MCF 10A (cell line): ENCODE results near the gene ACTA1. TPM values are rescaled to one million over a fixed set of nuclear protein-coding genes. Genes with fewer than 3 reads are reported as not detected.
"Not testable (repeated sequence)": the region's sequence is repeated elsewhere in the genome, so short reads cannot be mapped to it uniquely, and the experiment has no call there.

Experiments
- BruUV-seq: library from RNA; stranded (reverse); fragments of 400-500 nt; replicated peaks from 2 replicates; lab custom pipeline; 2021; lab: Mats Ljungman, UMichigan
- CTCF ChIA-PET: fragments of 300-600 bp; sonication (Branson Sonifier 250); formaldehyde crosslinking; extraction: SDS; loops from one replicate; lab custom pipeline; 2021; ENCODE audit warnings: antibody characterized with exemption, inconsistent platforms; lab: Yijun Ruan, JAX
- POLR2A ChIA-PET: fragments of 300-600, 350-650 bp; sonication (Branson Sonifier 250); formaldehyde crosslinking; extraction: SDS; loops from one replicate; lab custom pipeline; 2020; ENCODE audit warnings: antibody characterized with exemption, inconsistent platforms; lab: Yijun Ruan, JAX
- DNase-seq: peaks from one replicate; pipeline ENCODE4 v3.0.0-alpha.2; 2018; ENCODE audit not compliant: unreplicated experiment
- H3K27ac Mint-ChIP-seq: one replicate; pipeline ENCODE4 v1.8.0; 2022; ENCODE audit warnings: mild to moderate bottlenecking, low read depth, mixed read lengths; ENCODE audit not compliant: unreplicated experiment
- H3K27me3 Mint-ChIP-seq: one replicate; pipeline ENCODE4 v1.8.0; 2022; ENCODE audit warnings: mixed read lengths; ENCODE audit not compliant: insufficient read depth, unreplicated experiment
- H3K36me3 Mint-ChIP-seq: one replicate; pipeline ENCODE4 v1.8.0; 2022; ENCODE audit warnings: mild to moderate bottlenecking, moderate library complexity, mixed read lengths; ENCODE audit not compliant: insufficient read depth, unreplicated experiment
- H3K4me1 Mint-ChIP-seq: one replicate; pipeline ENCODE4 v1.8.0; 2022; ENCODE audit warnings: mixed read lengths; ENCODE audit not compliant: insufficient read depth, unreplicated experiment
- H3K4me3 Mint-ChIP-seq: one replicate; pipeline ENCODE4 v1.8.0; 2022; ENCODE audit warnings: mild to moderate bottlenecking, moderate library complexity, mixed read lengths; ENCODE audit not compliant: unreplicated experiment
- H3K9me3 Mint-ChIP-seq: one replicate; pipeline ENCODE4 v1.8.0; 2022; ENCODE audit warnings: mixed read lengths; ENCODE audit not compliant: unreplicated experiment
- CTCF ChIP-seq: fragments of 200-600 bp; IDR thresholded peaks from one replicate; pipeline ENCODE4 v1.8.0; 2022; ENCODE audit warnings: antibody characterized with exemption, mild to moderate bottlenecking; ENCODE audit not compliant: unreplicated experiment
- intact Hi-C: fragments of 100-400 bp; cut with micrococcal nuclease; formaldehyde crosslinking; loops from 2 replicates; pipeline ENCODE4 v1.14.1; 2022
- total RNA-seq: library from RNA; stranded (reverse); gene quantifications from 2 replicates; pipeline ENCODE4 v1.2.3, GENCODE V29; 2022

The ACTA1 gene
- total RNA-seq, 1 experiment from 2014 or later, result not detected

- no peak for DNase-seq
- POLR2A ChIA-PET, result interaction anchor here (0.5 to 1.5 kb wide), 2 partner anchors 9 to 126 kb away, joined by 3 to 5 read pairs; no protein-coding TSS in a partner anchor
- Mint-ChIP-seq H3K36me3 (no peaks in the 10 kb centered on the region), H3K27ac (no peak overlapping the region), H3K9me3 (no peaks in the 10 kb centered on the region), H3K27me3 (peaks cover 12% of the 10 kb centered on the region), H3K4me3 (no peak overlapping the region), H3K4me1 (peaks cover 5% of the 10 kb centered on the region)
- no peak for TF ChIP-seq CTCF
- BruUV-seq, result no TSS peak
- intact Hi-C loops, result no loop called here
- CTCF ChIA-PET, result interaction anchor here (0.6 to 2.3 kb wide), 12 partner anchors 10 to 381 kb away, joined by 3 to 9 read pairs (median 4); no protein-coding TSS in a partner anchor
These were observed 13.7 kb downstream of the ACTA1 start for GRCh38 chr1:229420224-229420623.

- H3K4me1 Mint-ChIP-seq, POLR2A ChIA-PET, H3K9me3 Mint-ChIP-seq, H3K27me3 Mint-ChIP-seq, DNase-seq, H3K4me3 Mint-ChIP-seq, BruUV-seq, H3K36me3 Mint-ChIP-seq, H3K27ac Mint-ChIP-seq: not testable (repeated sequence)
- intact Hi-C loops, result loop anchor here (10.0 kb wide), 1 partner anchor 74 kb away; the partner anchor contains the start of gene CCSAP
- CTCF ChIA-PET, result interaction anchor here (0.7 kb wide), 1 partner anchor 154 kb away, joined by 3 read pairs; no protein-coding TSS in a partner anchor
These were observed 15.3 kb downstream of the ACTA1 start for GRCh38 chr1:229418586-229418985.

GRCh38 chr1:229412810-229413209 lies 21.1 kb downstream of the ACTA1 start:
- BruUV-seq, H3K36me3 Mint-ChIP-seq, H3K4me3 Mint-ChIP-seq, H3K27ac Mint-ChIP-seq, H3K9me3 Mint-ChIP-seq, DNase-seq, POLR2A ChIA-PET, H3K4me1 Mint-ChIP-seq: not testable (repeated sequence)
- CTCF ChIA-PET, result interaction anchor here (1.1 kb wide), 2 partner anchors 11 to 69 kb away, joined by 3 to 4 read pairs; no protein-coding TSS in a partner anchor
- peaks cover 24% of the 10 kb centered on the region for H3K27me3 Mint-ChIP-seq
- intact Hi-C loops, result loop anchor here (10.0 kb wide), 1 partner anchor 68 kb away; the partner anchor contains the start of gene CCSAP

- H3K4me1 Mint-ChIP-seq, result peaks cover 7% of the 10 kb centered on the region
- no peak for DNase-seq
- no peak overlapping the region for H3K4me3 Mint-ChIP-seq
- no peaks in the 10 kb centered on the region for H3K9me3 Mint-ChIP-seq
- peaks cover 24% of the 10 kb centered on the region for H3K27me3 Mint-ChIP-seq
- TF ChIP-seq CTCF, result no peak
- no peaks in the 10 kb centered on the region for H3K36me3 Mint-ChIP-seq
- intact Hi-C loops, result loop anchor here (10.0 kb wide), 1 partner anchor 67 kb away; the partner anchor contains the start of gene CCSAP
- BruUV-seq, result no TSS peak
- POLR2A ChIA-PET, result interaction anchor here (0.7 kb wide), 1 partner anchor 193 kb away, joined by 3 read pairs; no protein-coding TSS in a partner anchor
- H3K27ac Mint-ChIP-seq, result no peak overlapping the region
- CTCF ChIA-PET, result interaction anchor here (0.5 to 1.1 kb wide), 4 partner anchors 12 to 154 kb away, joined by 3 to 4 read pairs (median 4); no protein-coding TSS in a partner anchor
These were observed 21.8 kb downstream of the ACTA1 start for GRCh38 chr1:229412056-229412455.

- Mint-ChIP-seq H3K27me3 (peaks cover 26% of the 10 kb centered on the region), H3K4me3 (no peak overlapping the region), H3K4me1 (peaks cover 7% of the 10 kb centered on the region), H3K36me3 (no peaks in the 10 kb centered on the region), H3K27ac (no peak overlapping the region), H3K9me3 (no peaks in the 10 kb centered on the region)
- intact Hi-C loops, result loop anchor here (10.0 kb wide), 1 partner anchor 67 kb away; the partner anchor contains the start of gene CCSAP
- ChIA-PET CTCF (interaction anchor here (0.5 to 1.1 kb wide), 6 partner anchors 9 to 168 kb away, joined by 3 to 4 read pairs (median 3); no protein-coding TSS in a partner anchor), POLR2A (interaction anchor here (0.7 to 1.7 kb wide), 5 partner anchors 9 to 193 kb away, joined by 3 to 7 read pairs (median 5); no protein-coding TSS in a partner anchor)
- TF ChIP-seq CTCF, result no peak
- BruUV-seq, result no TSS peak
- no peak for DNase-seq
These were observed 22.3 kb downstream of the ACTA1 start for GRCh38 chr1:229411434-229412055.
